Activated CD8-positive, alpha-beta memory T cell treated with anti-CD3 and anti-CD28 coated beads for 4 hours (primary cell): ENCODE measurements around the gene SMIM12.
"Not testable (repeated sequence)": the region's sequence is repeated elsewhere in the genome, so short reads cannot be mapped to it uniquely, and the experiment has no call there.

Experiments
- DNase-seq, 2 donors: peaks; one replicate each; pipeline ENCODE4 v3.0.0-alpha.2; 2020; ENCODE audit warnings: low read depth in 2 of 2

Gene SMIM12

DNA sequence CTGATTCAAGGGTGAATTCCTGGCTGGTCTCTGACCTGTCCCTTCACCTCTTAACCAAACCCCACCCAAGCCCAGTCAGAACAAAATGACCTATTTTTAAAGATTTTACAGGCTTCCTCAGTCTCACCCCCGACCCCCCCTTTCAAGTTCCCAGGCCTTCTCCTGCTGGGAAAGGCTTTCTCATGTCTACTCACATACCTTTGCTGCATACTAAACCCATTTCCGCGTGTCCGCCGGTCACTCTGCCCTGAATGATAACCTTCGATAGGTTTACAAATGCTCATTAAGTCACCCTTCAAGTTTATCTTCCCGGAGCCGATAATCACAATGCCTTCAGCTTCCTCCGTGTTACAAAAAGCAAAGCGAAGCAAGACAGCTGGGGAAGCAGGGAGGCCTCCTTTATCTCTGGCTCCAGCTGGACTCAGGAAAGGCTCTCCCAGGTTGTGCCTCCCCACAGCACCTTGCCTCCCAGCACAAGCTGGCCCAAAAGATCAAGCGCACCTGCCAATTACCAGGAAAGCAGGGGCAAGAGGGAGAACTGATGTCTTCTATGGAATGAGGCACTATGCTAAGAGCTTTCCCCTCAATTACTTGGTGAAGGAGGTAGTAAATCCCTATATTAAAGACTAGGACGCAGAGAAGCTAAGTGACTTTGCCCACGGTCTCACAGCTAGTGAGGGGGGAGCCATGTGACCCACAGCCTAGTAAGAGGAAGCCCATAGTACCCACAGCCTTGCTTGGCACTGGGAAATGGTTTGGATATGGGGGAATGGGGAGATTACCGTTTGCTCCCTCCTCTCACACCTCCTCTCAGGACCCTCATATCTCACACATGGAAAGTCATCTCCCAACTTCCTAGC lies 15.9 kb downstream of the SMIM12 start:
- no peak for DNase-seq

DNA sequence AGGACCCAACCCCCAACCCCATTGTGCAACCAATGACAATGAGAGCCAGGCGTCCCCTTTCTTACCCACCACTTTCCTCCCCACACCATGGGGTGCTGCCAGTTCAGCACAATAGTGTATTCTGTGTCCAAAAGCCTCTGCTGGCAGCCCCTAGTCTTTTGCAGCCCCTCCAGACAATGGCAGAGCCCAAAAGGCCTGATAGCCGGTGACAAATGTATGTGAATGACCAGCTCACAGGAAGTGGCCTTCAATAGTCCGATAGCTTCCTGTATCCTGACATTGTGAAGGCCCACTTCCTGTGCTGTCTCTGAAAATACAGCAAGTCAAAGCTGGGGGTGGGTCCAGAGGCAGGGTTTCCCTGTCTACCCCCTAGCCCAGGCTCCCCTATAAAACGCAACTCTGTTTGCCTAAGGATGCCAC lies 16.6 kb downstream of the SMIM12 start:
- no peak for DNase-seq

DNA sequence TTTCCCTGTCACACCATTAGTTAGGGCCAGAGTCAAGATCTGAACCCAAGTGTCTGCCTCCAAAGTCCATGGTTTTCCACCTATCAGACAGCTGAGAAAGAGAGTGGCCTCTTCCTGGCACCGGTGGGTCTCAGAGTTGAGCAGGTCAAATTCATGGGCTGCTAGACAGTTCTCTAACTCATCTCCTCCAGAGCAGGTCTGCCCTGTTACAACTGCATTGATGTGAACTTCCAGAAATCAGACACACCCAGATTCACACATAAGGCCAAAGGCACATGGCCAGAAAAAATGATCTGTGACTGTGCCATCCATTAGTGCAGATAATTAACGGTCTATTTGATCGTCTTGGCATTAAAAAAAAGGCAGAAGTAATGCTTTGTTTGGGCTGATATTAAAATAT lies 17.5 kb downstream of the SMIM12 start:
- no peak for DNase-seq

DNA sequence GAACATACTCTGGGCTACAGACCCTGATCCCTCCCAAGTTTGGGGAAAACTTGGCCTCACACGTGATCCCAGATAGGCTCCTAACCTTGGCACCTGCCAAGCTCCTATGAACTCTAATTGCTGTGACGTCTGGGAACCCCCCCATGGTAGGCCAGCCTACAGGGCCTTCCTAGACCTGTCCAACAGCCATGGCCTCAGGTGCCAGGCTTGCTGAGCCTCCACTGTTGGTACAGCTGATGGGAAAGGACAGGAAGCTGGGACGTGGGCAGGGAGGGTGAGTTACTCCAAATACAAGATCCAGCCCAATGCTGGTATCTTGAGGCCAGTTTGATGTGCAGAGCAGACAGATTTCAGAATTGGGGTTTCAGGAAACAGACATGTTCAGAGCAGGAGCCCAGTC lies 19.1 kb downstream of the SMIM12 start:
- DNase-seq: no peak

DNA sequence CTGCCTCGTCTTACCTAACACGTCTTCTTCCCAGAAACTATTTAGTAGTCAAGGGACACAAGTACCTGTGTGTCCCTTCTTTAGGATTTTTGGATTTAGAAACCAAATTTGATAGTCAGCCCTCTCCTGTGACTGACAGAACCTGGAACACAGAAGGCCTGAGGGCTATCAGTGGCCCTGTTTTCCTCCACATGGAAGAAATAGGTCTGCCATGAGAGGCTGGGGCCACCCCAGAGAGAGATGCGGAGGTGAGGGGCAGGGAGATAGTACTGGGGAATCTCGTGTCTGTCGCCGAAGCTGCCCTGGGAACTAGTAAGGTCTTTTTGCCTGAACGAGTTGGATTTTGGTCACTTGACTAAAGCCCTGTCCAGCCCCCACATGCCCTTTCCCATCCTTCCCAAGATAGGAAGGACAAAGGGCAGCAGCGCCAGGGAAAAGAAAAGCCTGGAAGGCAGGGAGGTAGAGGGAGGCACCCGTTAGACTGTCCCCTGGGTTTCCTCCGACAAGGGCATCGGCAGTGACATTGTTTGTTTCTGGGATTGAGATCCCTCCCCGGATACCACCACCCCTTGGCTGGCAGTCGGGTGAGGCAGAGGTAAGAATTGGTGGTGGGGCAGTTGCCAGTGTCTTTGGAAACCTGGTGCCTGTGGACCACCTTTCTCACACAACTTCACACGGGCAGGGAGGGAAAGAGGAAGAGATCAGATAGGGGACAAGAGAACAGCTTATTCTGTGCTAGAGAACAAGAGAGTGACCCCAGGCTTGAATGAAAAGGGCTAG lies 19.8 kb downstream of the SMIM12 start:
- no peak for DNase-seq

DNA sequence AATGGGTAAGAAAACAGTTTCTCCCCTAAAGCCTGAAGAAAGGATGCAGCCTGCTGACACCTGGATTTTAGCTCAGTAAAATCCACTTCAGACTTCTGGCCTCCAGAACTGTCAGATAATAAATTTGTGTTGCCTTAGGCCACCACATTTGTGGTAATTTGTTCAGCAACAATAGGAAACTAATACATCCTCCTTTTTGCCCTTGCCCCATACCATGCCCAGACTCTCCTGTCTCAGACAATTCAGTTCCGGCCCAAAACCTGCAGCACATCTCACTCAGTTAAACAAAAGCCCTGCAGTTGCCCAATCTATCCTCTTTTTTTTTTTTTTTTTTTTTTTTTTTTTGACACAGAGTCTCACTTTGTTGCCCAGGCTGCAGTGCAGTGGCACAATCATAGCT lies 25.8 kb downstream of the SMIM12 start:
- DNase-seq: no peak

DNA sequence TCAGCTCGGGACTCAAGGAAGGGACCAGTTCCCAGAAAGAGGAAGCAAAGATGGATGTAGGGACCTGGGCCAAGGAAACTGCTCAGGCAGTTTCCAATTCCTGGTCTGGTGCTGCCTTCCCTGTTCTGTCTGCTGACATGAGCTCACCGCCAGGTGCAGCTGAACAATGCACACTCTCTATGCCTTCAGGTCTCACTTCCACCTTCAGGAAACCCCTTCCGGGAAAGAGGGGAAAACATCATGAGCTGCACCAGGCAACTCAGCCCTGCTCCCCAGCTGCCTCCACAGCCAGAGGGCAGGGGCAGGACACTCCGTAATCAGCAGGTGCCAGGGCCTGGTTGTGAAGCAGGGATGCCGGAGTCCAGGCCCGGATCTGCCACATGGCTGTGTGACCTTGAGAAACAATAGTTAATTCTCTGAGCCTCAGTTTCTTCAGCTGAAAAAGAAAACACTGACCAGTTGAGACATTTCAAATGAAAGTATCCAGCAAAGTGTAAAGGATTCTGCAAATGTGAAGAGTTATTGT lies 27.8 kb downstream of the SMIM12 start:
- DNase-seq: no peak

DNA sequence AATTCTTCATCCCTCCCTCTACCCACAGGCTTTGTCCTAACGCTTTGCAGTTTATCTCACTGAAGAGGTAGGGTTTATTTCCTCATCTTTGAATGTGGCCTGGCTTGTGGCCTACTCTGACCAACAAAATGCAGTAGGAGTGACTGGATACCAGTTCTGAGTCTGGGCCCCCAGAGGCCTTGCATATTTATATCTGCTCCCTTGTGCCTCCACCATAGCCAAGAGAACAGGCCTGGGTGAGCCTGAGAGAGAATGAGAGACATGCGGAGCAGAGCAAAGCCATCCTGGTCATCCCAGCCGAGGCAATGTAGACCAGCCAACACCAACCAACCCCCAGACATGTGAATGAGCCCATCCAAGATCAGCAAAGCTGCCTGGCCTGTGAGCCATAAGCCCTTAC lies 30.3 kb downstream of the SMIM12 start:
- no peak for DNase-seq

DNA sequence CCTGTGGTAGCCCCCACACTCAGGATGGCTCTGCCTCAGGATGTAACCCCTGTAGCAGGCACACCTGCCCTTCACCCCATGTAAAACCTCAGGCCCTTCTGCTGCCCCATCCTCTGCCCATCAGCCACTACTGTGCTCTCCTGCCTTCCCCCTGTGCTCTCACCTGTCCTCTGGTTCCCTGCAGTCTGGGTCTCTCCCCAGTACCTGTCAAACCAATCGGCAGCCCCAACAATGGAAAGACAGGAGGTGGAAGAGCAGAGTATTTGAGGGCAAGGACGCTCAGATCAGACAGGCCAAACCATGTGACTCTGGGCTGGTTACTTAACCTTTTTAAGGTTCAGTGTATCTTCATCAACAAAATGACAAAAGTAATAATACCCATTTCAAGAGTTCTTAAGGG lies 30.9 kb downstream of the SMIM12 start:
- no peak for DNase-seq

DNA sequence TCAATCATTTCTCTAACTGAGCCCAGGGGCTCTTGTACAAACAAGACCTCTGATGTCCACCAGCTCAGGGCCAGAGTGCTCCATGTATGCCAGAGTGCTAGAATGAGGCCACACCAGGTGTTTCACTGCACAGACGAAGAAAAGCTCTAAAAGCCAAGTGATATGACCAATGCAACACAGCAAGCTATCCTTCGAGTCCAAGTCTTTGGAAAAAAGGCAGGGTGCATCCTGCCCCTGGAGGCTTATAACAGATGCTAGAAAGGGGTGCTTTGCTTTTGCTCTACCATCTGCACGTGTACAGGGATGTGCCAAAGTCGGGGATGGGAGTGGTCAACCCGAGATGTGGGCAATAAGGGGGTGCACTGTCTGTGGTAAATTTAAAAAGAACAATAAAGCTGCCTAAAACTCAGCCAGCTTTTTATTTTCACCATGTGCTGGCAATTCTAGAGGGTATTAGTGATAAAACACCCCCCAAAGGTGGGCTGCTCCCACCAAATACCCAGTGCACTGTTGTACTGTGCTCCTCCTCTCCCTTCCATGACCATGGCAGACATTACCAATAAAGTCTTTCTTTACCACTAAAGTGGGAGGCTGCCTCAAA lies 32.1 kb downstream of the SMIM12 start:
- DNase-seq: no peak

DNA sequence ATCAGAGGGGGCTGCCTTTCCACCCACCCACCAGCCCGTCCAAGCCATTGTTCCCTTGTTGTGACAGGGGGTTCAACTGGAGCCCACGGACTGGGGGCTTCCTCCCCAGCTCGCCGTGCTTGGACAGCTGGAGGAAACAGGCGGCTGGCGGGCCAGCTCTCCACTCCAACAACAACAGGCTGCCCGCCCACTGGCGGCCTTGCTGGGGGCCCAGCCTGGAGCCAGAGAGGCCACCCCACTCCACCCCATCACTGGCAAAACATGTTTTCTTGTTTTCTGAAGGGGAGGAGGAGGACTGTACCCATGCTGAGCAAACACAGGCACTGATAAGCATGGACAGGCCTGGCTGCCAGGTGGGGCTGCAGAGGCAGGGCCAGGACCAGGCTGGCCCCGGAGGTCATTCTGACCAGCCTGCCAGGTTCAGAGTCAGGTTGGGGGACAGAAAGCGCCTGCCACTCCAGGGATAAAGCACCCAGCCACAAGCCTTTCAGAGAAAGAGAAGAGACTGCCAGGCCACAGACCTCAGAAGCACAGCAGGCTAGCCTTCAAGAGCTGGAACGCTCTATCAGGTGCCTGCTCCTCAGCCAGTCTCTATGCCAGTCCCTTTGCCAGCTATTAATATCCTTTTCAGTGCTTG lies 34.0 kb downstream of the SMIM12 start:
- DNase-seq: no peak

DNA sequence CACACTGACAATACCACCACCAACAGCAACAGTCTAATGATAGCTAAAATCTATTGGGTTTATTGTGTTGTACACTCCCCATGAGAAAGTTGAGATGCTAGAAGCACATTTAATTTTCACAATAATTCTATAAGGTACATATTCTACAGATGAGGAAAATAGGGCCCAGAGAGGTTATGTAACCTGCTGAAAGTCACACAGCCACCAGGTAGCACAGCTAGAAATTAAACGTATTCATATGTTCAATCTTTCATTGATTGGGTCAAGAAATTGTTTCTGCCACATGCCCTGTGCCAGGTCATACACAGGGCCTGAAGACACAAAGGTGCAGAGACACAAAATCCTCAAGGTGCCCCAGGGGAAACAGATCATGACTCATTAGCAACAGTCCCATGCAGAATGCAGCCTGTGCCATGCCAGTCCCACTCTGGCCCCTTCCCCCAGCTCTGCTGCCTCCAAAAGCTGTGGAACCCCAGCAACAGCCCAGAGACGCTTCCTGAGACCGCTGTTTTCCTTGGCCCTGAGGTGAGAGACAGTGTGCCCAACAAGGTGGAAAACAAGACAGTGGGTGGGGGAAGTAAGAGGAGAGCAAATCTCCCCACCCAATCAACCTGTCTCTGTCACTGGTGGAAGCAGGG lies 34.6 kb downstream of the SMIM12 start:
- no peak for DNase-seq

DNA sequence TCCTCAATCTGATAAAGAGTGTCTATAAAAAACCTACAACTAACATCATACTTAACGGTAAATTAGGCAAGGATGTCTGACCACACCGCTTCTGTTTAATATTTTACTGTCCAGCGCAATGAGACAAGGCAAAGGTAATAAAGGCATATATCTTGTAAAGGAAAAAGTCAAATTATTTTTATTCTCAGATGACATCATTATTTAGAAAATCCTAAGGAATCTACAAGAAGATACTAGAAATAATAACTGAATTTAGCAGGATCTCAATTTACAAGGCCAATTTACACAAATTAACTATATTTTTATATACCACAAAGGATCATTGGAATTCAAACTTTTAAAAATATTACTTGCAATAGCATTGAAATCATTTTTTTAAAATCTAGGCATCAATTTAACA lies 37.3 kb downstream of the SMIM12 start:
- DNase-seq: no peak

DNA sequence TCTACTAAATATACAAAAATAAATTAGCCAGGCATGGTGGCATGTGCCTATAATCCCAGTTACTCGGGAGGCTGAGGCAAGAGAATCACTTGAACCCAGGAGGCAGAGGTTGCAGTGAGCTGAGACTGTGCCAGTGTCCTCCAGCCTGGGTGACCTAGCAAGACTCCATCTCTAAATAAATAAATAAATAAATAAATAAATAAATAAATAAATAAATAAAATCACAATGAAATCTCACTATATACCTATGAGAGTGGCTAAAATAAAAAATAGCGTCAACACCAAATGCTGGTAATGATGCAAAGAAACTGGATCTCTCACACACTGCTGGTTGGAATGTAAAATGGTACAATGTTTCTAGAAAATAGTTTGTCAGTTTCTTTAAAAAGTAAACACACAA lies 40.7 kb downstream of the SMIM12 start:
- DNase-seq: not testable (repeated sequence)

DNA sequence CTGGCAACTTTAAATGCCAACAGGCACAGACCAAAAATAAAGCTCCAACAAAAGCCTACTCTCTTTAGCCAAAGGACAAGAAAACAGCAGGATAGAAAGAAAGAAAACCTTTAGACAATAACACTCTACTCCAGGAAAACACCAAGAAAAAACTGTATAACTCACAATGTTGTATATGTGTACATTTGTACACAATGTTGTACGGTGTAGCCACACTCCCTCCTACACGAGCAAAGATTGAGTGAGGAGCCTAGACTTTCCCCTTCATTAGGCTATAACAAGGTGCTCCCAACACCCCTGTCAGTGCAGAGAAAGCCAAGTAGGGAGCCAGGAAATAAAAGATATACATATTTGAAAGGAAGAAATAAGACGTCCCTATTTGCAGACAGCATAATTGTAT lies 42.8 kb downstream of the SMIM12 start:
- no peak for DNase-seq

DNA sequence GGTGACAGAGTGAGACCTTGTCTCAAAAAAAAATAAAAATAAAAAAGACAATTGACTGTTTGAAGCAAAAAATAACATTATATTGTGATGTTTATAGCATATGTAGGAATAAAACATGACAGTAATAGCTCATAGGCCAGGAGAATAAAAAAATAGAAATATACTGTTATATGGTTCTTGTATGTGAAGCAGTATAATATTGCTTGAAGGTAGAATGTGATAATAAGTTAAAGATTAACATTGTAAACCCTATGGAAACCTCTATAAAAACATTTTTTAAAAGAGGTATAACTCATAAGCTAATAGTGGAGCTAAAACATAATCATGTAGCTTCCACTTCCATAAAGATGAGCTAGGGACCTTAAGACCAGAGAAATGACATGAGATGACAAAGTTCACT lies 43.2 kb downstream of the SMIM12 start:
- DNase-seq: no peak

DNA sequence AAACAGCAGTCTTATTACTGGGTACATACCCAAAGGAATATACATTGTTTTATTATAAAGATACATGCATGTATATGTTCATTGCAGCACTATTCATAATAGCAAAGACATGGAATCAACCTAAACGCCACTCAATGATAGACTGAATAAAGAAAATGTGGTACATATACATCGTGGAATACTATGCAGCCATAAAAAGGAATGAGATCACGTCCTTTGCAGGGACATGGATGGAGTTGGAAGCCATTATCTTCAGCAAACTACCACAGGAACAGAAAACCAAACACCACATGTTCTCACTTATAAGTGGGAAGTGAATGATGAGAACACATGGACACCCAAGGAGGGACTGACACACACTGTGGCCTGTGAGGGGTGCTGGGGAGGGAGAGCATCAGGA lies 48.8 kb downstream of the SMIM12 start:
- not testable (repeated sequence) for DNase-seq

DNA sequence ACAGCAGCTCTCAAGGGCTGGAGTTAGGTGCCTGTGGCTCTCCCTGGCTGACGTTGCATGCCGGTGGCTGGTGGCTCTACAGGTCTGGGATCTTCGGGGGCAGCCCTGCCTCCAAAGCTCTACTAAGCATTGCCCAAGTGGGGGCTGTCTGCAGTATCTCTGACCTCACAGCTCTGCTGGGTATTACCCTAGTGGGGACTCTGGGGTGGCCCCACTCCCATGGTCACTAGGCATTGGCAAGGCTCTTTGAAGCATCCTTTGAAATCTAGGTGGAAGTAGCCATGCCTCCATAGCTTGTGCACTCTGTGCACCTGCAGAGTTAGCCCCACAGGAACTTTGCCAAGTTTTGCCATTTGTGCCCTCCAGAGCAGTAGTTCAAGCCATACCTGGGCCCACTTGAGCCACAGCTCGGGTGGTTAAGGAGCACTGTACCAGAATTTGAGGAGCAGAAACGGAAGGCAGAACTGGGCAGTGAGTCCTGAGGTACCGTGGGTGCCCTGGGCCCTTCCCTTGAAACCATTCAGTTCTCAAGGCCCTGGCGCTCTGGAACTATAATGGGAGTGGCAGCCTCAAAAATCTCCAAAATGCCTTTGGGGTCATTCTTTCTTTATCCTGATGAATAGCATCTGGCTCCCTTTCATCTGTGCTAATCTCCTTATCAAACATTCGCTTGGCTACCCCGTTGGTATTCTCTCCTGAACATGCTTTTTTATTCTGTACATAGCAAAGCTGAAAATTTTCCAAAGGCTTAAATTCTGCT lies 51.3 kb downstream of the SMIM12 start:
- DNase-seq: no peak

DNA sequence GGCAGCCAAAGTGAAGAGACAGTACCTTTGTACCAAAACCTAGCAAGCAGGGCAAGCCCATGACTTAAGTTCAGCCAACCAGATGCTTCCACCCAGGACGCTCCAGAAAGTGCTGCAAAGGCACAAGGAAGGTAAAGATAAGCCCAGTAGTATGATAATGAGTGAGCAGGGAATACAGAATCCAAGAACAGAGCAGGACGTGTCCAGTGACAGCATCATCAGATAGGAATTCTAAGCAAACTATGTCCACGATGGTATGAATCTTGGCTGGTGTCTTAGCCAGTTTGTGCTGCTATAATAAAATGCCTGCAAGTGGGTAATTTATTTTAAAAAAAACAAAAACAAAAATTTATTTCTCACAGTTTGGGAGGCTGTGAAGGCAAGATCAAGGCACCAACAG lies 53.2 kb downstream of the SMIM12 start:
- no peak for DNase-seq

DNA sequence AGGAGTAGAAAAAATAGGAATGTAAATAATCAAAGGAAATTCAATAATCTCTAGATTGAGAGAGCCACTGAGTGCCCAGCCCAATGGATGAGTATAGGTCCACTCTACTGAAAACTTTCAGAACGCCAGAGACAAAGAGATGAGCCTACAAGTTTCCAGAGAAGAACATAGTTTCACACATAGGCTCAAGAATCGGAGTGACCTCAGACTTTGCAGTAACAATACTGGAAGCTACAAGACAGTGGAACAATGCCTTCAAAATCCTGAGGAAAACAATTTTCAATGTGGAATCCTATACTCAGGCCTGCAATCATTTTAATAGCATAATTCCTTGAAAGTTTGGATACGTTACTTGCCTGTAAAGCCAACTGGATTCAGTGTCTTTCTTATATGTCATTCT lies 55.8 kb downstream of the SMIM12 start:
- DNase-seq: no peak
